ENCODE data around the gene FBXO33.

GRCh38 chr14:39440975-39441374, 8.7 kb upstream of the FBXO33 start:
- TF ChIP-seq EZH2phosphoT487 (IDR thresholded peaks at IDR 0.05; ENCODE audit: insufficient read depth, low read depth): no peak
- no peak for TF ChIP-seq EZH2 (IDR thresholded peaks at IDR 0.05; ENCODE audit: insufficient read depth, poor library complexity, severe bottlenecking)

Measured in GM23248 (cell line).